ENCODE data around the gene OR10A6.

OR10A6 gene

GRCh38 chr11:7899418-7899817 is 31.6 kb downstream of the OR10A6 start:
- no peak overlapping the region for H2AK5ac ChIP-seq (ENCODE audit: low read length, severe bottlenecking)
- H3K14ac ChIP-seq (ENCODE audit: low read length in 2 of 2), result no peak overlapping the region
- no peak overlapping the region for H3K4me2 ChIP-seq (ENCODE audit: low read length, poor library complexity, severe bottlenecking)
- H3K23ac ChIP-seq (ENCODE audit: low read length in 2 of 2), result no peak overlapping the region
- H3K27ac ChIP-seq (ENCODE audit: low read length, poor library complexity, severe bottlenecking), result no peak overlapping the region
- H3K9ac ChIP-seq (ENCODE audit: low read length), result no peak overlapping the region
- H2BK15ac ChIP-seq (ENCODE audit: low read depth, poor library complexity, severe bottlenecking), result no peak overlapping the region
- H3K4me3 ChIP-seq (ENCODE audit: insufficient read depth in 1 of 2, low read depth in 1 of 2, low read length in 2 of 2), result no peak overlapping the region
- no peak overlapping the region for H2BK12ac ChIP-seq (ENCODE audit: low read length in 2 of 2)
- no peak overlapping the region for H3K4ac ChIP-seq (ENCODE audit: low read depth in 1 of 2, low read length in 2 of 2)
- H3K36me3 ChIP-seq (ENCODE audit: control insufficient read depth in 1 of 2, insufficient read depth in 2 of 2, low read depth in 1 of 2, low read length in 2 of 2), result no peaks in the 10 kb centered on the region
- H4K91ac ChIP-seq (ENCODE audit: low read length), result no peak overlapping the region
- H2BK5ac ChIP-seq (ENCODE audit: low read depth, low read length, poor library complexity, severe bottlenecking), result no peak overlapping the region
- no peaks in the 10 kb centered on the region for H3K4me1 ChIP-seq (ENCODE audit: control insufficient read depth, insufficient read depth, low read depth, low read length)
- H3K9me3 ChIP-seq (ENCODE audit: control insufficient read depth, low read length), result no peaks in the 10 kb centered on the region
- 51% methylated on average over 3 of the region's 4 CpGs for WGBS
- peaks cover 0 to 12% of the 10 kb centered on the region in 2 experiments for H3K27me3 ChIP-seq (ENCODE audit: control insufficient read depth in 1 of 2, insufficient read depth in 1 of 2, low read length in 2 of 2)
- no peak for DNase-seq
- H4K8ac ChIP-seq (ENCODE audit: low read length), result no peak overlapping the region
- H3K18ac ChIP-seq (ENCODE audit: low read depth in 1 of 2, low read length in 2 of 2), result no peak overlapping the region
- H2BK120ac ChIP-seq (ENCODE audit: low read depth, low read length), result no peak overlapping the region
- H3K79me1 ChIP-seq (replicated peaks; ENCODE audit: low read length, poor library complexity, severe bottlenecking), result no peaks in the 10 kb centered on the region
- no peak overlapping the region for H2AFZ ChIP-seq (ENCODE audit: low read depth, low read length)

- H3K9me3 ChIP-seq (ENCODE audit: control insufficient read depth, low read length), result no peaks in the 10 kb centered on the region
- no peak overlapping the region for H3K4me3 ChIP-seq (ENCODE audit: insufficient read depth in 1 of 2, low read depth in 1 of 2, low read length in 2 of 2)
- H3K9ac ChIP-seq (ENCODE audit: low read length), result no peak overlapping the region
- H2BK12ac ChIP-seq (ENCODE audit: low read length in 2 of 2), result no peak overlapping the region
- DNase-seq, result no peak
- no peak overlapping the region for H2AK5ac ChIP-seq (ENCODE audit: low read length, severe bottlenecking)
- no peaks in the 10 kb centered on the region for H3K79me1 ChIP-seq (replicated peaks; ENCODE audit: low read length, poor library complexity, severe bottlenecking)
- H3K4me1 ChIP-seq (ENCODE audit: control insufficient read depth, insufficient read depth, low read depth, low read length), result no peaks in the 10 kb centered on the region
- no peak overlapping the region for H4K8ac ChIP-seq (ENCODE audit: low read length)
- no peak overlapping the region for H2BK15ac ChIP-seq (ENCODE audit: low read depth, poor library complexity, severe bottlenecking)
- WGBS, result 94% methylated on average over 5 of the region's 5 CpGs
- no peak overlapping the region for H3K14ac ChIP-seq (ENCODE audit: low read length in 2 of 2)
- no peak overlapping the region for H3K4ac ChIP-seq (ENCODE audit: low read depth in 1 of 2, low read length in 2 of 2)
- H2AFZ ChIP-seq (ENCODE audit: low read depth, low read length), result no peak overlapping the region
- H3K4me2 ChIP-seq (ENCODE audit: low read length, poor library complexity, severe bottlenecking), result no peak overlapping the region
- H4K91ac ChIP-seq (ENCODE audit: low read length), result no peak overlapping the region
- no peak overlapping the region for H3K18ac ChIP-seq (ENCODE audit: low read depth in 1 of 2, low read length in 2 of 2)
- H3K23ac ChIP-seq (ENCODE audit: low read length in 2 of 2), result no peak overlapping the region
- H2BK120ac ChIP-seq (ENCODE audit: low read depth, low read length), result no peak overlapping the region
- no peak overlapping the region for H2BK5ac ChIP-seq (ENCODE audit: low read depth, low read length, poor library complexity, severe bottlenecking)
- no peak overlapping the region for H3K27ac ChIP-seq (ENCODE audit: low read length, poor library complexity, severe bottlenecking)
- H3K27me3 ChIP-seq (ENCODE audit: control insufficient read depth in 1 of 2, insufficient read depth in 1 of 2, low read length in 2 of 2), result peaks cover 0 to 12% of the 10 kb centered on the region in 2 experiments
- H3K36me3 ChIP-seq (ENCODE audit: control insufficient read depth in 1 of 2, insufficient read depth in 2 of 2, low read depth in 1 of 2, low read length in 2 of 2), result no peaks in the 10 kb centered on the region
Observed at GRCh38 chr11:7898666-7899283, 32.3 kb downstream of the OR10A6 start.

- Histone ChIP-seq H3K4me1 (ENCODE audit: control insufficient read depth, insufficient read depth, low read depth, low read length) (peaks cover 1% of the 10 kb centered on the region), H3K27ac (ENCODE audit: low read length, poor library complexity, severe bottlenecking) (no peak overlapping the region), H3K23ac (ENCODE audit: low read length in 2 of 2) (no peak overlapping the region), H3K4me2 (ENCODE audit: low read length, poor library complexity, severe bottlenecking) (no peak overlapping the region), H2AFZ (ENCODE audit: low read depth, low read length) (no peak overlapping the region), H2BK5ac (ENCODE audit: low read depth, low read length, poor library complexity, severe bottlenecking) (no peak overlapping the region), H3K14ac (ENCODE audit: low read length in 2 of 2) (no peak overlapping the region), H3K4ac (ENCODE audit: low read depth in 1 of 2, low read length in 2 of 2) (no peak overlapping the region), H2BK120ac (ENCODE audit: low read depth, low read length) (no peak overlapping the region), H3K36me3 (ENCODE audit: control insufficient read depth in 1 of 2, insufficient read depth in 2 of 2, low read depth in 1 of 2, low read length in 2 of 2) (no peaks in the 10 kb centered on the region), H4K91ac (ENCODE audit: low read length) (no peak overlapping the region), H3K9me3 (ENCODE audit: control insufficient read depth, low read length) (no peaks in the 10 kb centered on the region), H4K8ac (ENCODE audit: low read length) (no peak overlapping the region), H3K27me3 (ENCODE audit: control insufficient read depth in 1 of 2, insufficient read depth in 1 of 2, low read length in 2 of 2) (no peaks in the 10 kb centered on the region), H3K4me3 (ENCODE audit: insufficient read depth in 1 of 2, low read depth in 1 of 2, low read length in 2 of 2) (no peak overlapping the region), H3K79me1 (replicated peaks; ENCODE audit: low read length, poor library complexity, severe bottlenecking) (no peaks in the 10 kb centered on the region), H2AK5ac (ENCODE audit: low read length, severe bottlenecking) (no peak overlapping the region), H3K18ac (ENCODE audit: low read depth in 1 of 2, low read length in 2 of 2) (no peak overlapping the region), H2BK15ac (ENCODE audit: low read depth, poor library complexity, severe bottlenecking) (no peak overlapping the region), H3K9ac (ENCODE audit: low read length) (no peak overlapping the region), H2BK12ac (ENCODE audit: low read length in 2 of 2) (no peak overlapping the region)
- WGBS, result 62% methylated on average over 1 of the region's 1 CpG
- no peak for DNase-seq
Observed at GRCh38 chr11:7896009-7896785, 34.9 kb downstream of the OR10A6 start.

GRCh38 chr11:7894251-7894650 is 36.8 kb downstream of the OR10A6 start:
- no peaks in the 10 kb centered on the region for H3K79me1 ChIP-seq (replicated peaks; ENCODE audit: low read length, poor library complexity, severe bottlenecking)
- no peak overlapping the region for H3K4me2 ChIP-seq (ENCODE audit: low read length, poor library complexity, severe bottlenecking)
- H3K9ac ChIP-seq (ENCODE audit: low read length), result no peak overlapping the region
- no peak overlapping the region for H3K27ac ChIP-seq (ENCODE audit: low read length, poor library complexity, severe bottlenecking)
- H3K4me1 ChIP-seq (ENCODE audit: control insufficient read depth, insufficient read depth, low read depth, low read length), result peaks cover 4% of the 10 kb centered on the region
- no peak overlapping the region for H3K4ac ChIP-seq (ENCODE audit: low read depth in 1 of 2, low read length in 2 of 2)
- no peak overlapping the region for H2BK5ac ChIP-seq (ENCODE audit: low read depth, low read length, poor library complexity, severe bottlenecking)
- H2BK12ac ChIP-seq (ENCODE audit: low read length in 2 of 2), result no peak overlapping the region
- no peak overlapping the region for H2BK120ac ChIP-seq (ENCODE audit: low read depth, low read length)
- H3K36me3 ChIP-seq (ENCODE audit: control insufficient read depth in 1 of 2, insufficient read depth in 2 of 2, low read depth in 1 of 2, low read length in 2 of 2), result no peaks in the 10 kb centered on the region
- no peak overlapping the region for H2AFZ ChIP-seq (ENCODE audit: low read depth, low read length)
- no peak overlapping the region for H2BK15ac ChIP-seq (ENCODE audit: low read depth, poor library complexity, severe bottlenecking)
- no peak overlapping the region for H4K8ac ChIP-seq (ENCODE audit: low read length)
- H3K9me3 ChIP-seq (ENCODE audit: control insufficient read depth, low read length), result no peaks in the 10 kb centered on the region
- WGBS, result 41% methylated on average over 2 of the region's 3 CpGs
- no peak overlapping the region for H3K23ac ChIP-seq (ENCODE audit: low read length in 2 of 2)
- H3K18ac ChIP-seq (ENCODE audit: low read depth in 1 of 2, low read length in 2 of 2), result no peak overlapping the region
- no peak overlapping the region for H4K91ac ChIP-seq (ENCODE audit: low read length)
- H2AK5ac ChIP-seq (ENCODE audit: low read length, severe bottlenecking), result no peak overlapping the region
- no peak overlapping the region for H3K14ac ChIP-seq (ENCODE audit: low read length in 2 of 2)
- no peak overlapping the region for H3K4me3 ChIP-seq (ENCODE audit: insufficient read depth in 1 of 2, low read depth in 1 of 2, low read length in 2 of 2)
- no peaks in the 10 kb centered on the region for H3K27me3 ChIP-seq (ENCODE audit: control insufficient read depth in 1 of 2, insufficient read depth in 1 of 2, low read length in 2 of 2)
- DNase-seq, result no peak

Data from mesenchymal stem cell (in vitro differentiated cells and primary cell).